NCI-H345 treated with DMSO at 0.1 percent for 48 hours (cell line): ENCODE results near the gene MYH15.
A peak's percentile ranks its signal among the peaks of the same experiment; 100 is the strongest.

Experiments used
- DNase-seq: peaks from one replicate; lab custom pipeline; 2025; ENCODE audit not compliant: unreplicated experiment; lab: John Stamatoyannopoulos, UW

The MYH15 gene

DNA sequence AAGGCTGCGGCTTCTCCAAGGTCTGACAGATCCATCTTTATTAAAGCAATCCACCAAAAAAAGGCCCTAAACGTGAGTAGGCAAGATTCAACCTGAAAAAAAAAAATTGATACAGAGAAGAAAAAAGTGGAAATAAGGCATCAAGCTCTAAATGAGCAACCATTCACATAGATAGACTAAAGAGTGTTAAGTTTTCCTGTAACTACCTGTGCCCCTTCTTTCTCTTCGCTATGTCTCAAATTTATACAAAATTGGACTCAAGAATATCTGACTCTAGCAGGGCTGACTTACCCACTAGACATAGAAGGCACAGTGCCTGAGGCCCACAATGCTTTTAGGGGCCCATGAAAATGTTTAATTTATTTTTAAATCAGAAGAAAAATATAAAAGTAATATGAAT lies at the start of gene MYH15:
Gene MYH15, minus strand, starts transcription at position 101 of the 400 bp plus-strand sequence. Its CDS starts 66 bp downstream, at position 35.
- no peak for DNase-seq

DNA sequence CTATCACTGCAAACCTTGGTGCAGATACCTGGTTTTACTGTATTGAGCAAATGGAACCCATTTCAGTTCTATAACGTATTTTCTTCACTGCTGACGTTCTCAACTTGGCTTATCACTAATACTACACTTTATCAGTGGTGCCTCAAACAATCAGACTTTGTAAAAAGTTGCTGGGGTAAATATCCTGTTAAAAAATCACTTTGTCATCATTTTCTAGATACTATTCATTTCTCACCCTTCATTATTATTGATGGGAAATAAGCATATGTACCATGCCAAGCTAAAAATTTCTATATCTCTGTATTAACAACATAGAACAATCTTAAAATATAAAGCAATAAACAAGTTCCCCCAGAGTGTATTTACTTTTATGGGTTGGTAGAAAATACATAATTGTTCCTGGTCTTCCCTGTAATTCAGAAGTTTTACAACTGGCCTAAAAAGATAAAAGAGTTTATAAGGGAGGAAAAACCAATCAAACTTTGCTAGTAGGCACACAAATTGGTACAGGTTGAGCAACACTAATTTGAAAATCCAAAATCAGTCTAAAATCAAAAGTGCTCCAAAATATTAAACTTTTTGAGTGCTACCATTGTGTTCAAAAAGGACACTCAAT lies 45.7 kb upstream of the MYH15 start:
- DNase-seq: no peak

DNA sequence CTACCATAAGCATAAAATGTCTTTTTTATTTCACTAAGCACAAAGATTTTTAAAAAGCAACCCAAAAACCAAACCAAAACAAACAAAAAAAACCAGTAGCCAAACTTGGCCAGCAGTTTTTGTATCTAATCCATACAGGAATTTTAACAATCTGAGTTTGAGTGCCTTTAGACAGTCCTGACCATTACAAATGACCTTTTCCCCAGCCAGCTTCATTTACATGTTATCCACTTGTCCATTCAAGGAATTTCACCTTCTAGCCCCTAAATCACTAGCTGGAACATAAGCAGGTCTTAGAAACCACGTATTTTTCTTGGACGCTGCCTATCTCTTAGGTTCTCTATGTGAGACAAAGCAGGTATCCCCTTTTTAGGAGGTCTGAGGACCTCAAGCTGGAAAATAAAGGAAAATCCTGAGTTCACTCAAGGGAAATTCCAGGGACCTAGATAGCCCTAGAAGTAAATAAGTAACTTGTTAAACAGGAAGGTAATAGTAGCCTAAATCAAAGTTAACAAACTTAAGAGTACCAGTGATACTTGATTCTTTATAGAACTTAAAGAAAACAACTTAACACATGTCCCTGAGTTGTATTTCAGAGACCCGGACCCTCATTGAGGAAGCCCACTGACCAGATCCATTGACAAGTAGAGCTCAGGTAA lies 44.6 kb upstream of the MYH15 start:
- no peak for DNase-seq

DNA sequence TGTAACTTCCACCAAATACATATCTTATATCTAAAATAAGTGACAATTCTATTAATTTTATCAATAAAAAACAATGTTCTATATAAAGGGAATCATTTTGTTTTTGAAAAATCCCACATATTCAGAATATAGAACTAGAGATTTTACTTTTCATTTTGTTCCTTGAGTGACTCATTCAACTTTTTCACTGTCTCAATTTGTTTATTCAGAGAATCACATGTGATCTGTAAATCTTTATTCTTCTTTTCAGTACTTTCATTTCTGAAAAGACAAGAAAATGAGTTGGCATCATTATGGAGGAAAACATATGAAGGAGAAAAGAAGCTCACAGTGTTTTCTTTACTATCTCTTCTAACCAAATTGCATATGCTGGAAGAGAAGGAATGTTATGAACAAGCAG lies 43.8 kb upstream of the MYH15 start:
- DNase-seq: no peak

DNA sequence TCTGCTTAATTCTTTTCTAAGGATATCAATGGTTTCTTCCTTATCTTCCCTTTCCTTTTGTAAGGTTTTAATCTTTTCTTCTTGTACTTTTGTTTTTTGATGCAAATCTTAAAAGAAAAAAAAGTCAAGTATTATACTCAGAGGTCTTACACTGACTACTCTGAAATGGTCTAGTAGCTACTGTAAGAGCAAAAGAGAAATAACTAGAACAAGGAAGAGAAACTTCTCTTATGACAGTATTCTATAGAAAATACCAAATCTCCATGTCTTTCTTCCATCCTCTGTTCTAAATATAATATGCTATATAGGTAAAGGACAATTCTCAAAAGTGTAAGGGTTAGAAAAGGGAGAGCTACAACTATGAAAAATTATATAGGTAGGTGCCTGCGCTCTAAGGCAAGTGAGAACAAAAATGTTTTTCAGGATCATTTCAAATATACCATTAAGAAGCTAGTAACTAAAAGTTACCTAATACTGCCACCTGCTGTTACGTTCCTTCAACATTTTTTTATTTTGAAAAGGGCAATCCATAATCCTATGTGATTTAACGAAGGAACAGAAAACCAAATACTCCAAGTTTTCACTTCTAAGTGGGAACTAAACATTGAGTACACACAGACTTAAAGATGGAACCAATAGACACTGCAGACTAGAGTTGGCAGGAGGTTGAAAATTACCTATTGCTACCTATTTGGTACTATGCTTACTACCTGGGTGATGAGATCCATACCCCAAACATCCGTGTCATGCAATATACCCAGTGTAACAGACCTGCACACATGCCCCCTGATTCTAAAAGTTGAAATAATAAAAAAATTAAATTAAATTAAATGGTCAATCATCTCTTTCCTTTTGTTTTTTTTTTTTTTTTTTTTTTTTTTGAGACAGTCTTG lies 42.1 kb upstream of the MYH15 start:
- DNase-seq: peak; percentile 3

DNA sequence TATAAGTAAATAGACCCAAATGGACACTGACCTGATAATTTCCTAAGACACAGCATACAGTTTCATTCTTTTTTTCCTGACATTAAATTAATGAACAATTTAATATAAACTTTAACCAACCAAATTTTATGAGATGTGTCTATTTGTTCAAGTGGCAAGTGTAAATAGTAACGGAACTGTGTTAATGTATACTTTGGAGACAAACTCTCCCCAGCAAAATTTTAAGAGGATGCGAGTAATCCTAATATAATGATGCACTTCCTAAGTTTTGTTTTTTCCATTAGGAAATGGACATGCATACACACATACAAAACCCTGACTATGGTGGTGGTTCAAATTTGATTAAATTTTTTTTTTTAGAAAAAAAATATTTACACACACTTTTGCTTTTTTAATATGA lies 38.5 kb upstream of the MYH15 start:
- DNase-seq: no peak

DNA sequence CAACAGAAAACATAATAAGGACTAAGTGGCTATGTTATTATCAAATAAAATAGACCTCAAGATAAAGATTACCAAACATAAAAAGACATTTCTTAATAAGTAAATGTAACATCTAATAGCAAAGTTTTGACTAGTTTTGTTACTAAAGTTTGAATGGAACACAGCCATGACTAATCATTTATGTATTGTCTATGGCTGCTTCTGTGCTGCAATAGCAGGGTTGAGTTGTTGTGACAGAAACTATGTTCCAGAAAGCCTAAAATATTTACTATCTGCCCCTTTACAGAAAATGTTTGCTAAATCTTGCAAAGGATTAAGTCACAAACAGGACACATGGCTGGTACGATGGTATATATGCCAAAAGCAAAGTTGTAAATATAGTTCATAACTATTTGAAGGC lies 37.9 kb upstream of the MYH15 start:
- DNase-seq: no peak

DNA sequence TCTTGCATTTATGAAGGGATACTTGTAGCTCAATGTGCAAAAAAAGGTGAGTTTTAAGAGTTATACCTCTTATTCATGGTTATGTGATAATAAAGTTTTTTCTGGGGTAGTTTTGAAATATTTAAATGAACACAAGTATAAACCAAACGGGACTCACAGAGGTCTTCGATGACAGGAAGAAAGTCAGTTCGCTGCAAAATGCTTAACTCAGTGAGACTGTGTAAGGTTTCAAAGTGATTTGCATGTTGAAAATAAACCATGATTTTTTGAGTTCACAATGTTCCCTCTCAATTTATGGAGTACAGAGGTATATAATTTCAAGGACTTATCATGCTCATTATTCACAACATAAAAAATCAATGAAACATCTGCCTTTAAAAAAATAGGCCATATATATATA lies 36.3 kb upstream of the MYH15 start:
- no peak for DNase-seq

DNA sequence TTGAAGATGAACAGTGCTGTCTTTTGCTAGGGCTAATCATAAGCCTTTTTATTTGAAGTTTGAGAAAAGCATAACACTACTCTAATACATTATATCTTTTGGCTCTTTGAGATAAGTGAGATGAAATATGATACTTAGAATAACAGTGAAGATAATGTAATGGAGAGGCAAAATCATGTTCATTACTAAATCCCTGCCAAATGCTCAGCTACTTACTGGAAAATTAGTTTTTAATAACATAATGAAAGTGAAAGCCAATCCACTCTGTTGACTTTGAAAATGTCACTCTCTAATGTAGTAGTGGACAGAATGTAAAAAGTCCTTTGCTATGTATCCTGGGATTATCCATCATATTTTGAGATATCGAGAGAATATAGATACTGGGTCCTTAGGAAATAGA lies 35.9 kb upstream of the MYH15 start:
- DNase-seq: no peak

DNA sequence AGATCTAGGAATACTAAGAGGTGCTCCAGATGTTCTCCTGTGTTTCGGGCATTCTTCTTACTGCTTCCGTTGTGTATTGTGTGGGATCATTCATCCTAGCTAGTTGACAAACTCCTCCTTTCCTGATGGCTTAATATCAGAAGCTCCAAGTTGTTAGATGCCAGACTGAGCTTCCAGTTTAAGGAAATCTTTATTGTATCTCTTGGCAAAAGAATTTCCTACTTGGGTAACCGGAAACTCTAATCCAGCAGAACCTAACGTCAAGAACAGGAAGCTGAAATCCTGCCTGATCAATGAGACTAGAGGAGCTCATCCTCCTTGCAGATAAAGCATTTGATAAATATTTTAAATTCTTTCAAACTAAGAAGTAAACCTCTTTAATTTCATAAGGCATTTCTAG lies 27.7 kb upstream of the MYH15 start:
- no peak for DNase-seq

DNA sequence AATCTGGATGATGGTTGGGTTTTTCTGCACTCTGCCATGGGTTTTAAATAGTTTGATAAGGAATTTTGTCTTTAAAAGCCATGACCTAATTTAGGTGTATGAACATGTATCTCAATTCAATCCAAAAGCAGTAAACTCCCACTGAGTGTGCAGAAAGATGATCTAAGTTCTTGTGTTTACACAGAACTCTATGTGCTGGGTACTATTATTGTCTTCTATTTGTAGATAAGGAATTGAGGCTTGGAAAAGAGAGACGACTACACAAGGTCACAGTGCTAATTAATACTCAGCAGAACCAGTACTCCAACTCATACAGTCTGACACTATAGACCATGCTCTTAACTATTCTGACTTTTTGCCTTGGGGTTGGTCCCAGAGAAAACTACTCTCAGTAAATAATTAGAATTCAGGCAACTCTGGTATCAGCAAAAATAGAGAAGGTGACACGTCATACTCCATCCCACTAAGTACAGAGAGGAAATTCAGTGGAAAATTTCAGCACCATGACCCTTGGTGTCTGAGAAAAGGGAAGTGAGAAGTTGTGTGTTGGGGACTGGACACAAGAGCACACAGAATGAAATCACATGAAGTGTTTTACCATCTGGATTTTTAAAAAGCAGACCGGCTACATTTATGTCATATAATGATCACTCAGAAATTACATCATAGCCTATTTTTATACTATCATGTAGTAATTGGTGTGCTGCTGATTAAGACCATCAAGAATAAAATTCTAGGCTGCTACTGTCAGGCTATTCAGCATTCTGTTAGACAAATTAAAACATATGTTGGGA lies 18.3 kb upstream of the MYH15 start:
- DNase-seq: no peak

DNA sequence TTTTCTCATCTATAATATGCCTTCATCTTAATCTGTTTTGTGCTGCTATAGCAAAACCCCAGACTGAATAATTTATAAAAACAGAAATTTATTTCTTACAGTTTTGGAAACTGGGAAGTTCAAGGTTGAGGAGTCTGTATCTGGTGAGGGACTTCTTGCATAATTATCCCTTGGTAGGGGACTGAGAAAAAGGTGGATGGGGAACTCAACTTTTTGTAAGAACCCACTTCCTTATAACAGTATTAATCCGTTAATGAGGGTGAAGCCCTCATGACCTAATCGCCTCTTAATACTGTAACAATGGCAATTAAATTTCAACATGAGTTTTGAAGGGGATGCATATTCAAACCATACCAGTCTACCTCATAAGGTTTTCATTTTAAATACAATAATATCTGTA lies 17.4 kb upstream of the MYH15 start:
- DNase-seq: no peak

DNA sequence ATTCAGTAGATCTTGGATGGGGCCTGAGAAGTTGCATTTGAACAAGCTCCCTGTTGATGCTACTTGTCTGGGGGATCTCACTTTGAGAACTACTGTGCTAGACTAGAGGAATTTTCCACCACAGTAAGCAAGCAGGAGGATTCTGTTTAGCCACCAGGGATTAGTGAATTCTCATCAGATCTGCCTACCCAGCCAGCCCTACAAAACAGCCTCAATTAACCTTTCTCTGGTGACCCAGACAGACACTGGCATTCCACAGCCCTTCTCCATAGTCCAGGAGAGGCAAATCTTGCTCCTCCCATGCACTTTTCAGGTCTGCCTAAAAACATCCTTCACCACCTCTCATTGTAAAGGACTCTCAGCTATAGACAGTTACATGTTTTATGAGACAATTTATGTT lies 16.7 kb upstream of the MYH15 start:
- no peak for DNase-seq

DNA sequence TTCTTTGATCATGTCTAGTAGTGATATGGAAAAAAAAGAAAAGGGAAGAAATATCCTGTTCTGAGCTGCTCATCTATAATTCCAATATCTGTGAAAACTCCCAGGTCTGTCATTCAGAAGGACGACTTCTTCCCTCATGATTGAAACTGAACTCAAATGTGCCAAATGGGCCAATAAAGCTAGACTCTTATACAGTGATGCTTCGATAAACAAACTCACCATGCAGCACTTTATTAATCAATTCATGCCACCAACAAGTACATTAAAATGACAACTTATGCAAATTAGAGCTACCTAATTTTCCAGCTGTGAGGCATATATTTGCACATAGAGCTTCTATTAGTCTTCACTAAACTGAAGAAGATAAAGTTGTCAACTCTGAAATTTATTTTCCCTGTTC lies 15.6 kb upstream of the MYH15 start:
- DNase-seq: no peak

DNA sequence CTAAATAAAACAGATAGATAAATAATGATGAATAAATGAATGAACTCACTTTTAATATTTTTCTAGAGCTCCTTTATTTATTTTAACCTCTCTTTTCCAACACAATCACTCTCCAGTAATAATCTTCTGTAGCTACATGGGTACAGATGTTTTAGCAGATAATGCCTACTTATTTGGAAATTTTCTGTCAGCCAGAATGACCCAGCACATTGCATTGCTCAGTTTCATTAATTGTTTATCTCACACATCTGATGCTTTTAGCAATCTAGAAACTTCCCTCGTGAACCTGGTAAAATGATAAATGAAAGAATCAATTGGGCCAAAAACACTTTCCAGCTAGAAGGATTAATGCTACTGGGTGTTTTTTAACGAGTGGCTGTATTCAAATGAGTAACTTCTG lies 14.9 kb upstream of the MYH15 start:
- no peak for DNase-seq

DNA sequence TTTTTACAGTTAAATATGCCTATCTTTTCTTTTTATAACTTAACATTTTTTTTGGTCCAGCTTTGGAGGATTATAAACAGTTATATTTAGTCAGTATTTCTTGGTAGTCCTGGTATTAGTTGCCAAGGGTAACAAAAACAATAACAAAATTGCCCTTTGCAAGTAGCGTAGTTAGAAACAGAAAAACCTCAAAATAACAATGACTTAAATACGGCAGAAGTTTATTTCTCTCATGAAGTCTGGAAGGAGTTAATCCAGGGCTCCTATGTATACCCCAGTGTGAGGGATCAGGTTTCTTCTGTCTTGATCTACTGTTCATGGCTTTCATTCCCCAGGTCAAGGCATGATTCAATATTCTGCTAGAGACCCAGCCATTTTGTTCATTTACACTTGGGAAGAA lies 14.1 kb upstream of the MYH15 start:
- no peak for DNase-seq

DNA sequence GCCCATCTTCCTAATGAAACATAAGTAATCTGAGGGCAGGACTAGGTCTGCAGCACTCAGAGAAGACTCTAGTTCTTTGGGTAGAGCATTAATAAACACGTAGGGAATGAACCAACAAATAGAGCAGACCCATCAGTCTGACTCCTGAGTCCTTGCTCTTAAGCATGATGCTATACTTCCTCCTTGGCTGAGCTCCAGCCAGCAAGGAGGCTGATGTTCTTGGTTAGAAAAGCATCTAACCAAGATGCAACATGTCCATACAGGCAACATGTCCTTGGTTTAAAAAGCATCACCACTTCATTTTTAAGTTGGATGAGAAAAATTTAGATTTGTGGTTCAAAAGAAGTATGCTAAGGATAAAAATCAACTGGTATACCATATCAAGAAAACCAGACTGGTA lies 8.5 kb upstream of the MYH15 start:
- no peak for DNase-seq

DNA sequence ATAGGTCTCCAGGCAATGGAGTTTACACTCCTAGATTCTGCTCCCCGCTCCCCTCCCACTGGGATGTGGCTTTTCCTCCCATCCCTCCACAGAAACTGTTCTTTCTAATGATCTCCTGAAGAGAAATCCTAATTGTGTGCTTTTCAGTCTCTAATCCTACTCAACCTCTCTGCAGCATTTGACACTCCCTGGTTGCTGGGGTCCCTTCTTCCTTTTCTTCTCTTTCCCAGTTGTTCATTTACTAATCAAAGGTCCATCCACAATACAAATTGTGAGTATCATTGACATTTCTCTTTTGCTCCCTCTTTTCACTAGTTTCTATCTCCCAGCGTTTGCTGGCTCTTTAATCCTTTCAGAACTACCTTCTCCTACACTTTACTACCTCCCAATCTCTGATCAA lies 6.5 kb upstream of the MYH15 start:
- no peak for DNase-seq

DNA sequence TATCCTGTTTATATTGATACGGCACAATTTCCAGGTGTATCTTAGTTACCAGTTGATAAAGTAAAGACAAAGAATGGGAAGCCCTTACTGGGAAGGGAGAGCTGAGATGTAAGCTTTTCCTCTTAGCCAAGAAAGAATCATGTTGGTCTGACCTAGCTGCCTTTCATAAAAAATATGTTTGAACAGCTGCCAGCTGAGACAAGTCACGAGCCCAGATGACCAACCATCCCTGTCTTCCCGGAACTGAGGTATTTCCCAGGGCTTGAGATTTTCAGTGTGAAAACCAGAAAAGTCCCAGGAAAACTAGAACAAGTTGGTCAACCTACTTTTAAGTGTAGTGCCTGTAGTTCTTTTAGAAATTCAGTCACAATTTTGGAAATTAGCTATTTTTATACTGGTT lies 3.6 kb upstream of the MYH15 start:
- DNase-seq: no peak

DNA sequence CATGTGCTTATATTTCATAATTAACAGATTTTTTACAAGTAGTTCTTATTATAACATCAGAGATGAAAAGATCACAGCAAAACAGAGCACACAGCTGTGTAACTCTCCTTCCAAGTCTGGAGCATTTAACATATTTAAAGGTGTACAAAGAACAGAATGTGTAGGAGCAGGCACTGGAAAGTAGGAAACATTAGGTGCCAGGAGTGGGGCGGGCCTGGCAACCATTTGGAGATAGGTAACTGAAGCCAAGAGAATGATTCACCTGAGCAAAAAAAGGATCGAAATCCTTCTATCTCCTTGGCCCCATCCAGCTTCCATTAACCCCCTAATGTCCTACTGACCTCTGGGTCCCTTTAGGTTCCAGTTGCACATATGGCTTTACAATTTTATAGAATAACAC lies 2.3 kb upstream of the MYH15 start:
- DNase-seq: no peak

DNA sequence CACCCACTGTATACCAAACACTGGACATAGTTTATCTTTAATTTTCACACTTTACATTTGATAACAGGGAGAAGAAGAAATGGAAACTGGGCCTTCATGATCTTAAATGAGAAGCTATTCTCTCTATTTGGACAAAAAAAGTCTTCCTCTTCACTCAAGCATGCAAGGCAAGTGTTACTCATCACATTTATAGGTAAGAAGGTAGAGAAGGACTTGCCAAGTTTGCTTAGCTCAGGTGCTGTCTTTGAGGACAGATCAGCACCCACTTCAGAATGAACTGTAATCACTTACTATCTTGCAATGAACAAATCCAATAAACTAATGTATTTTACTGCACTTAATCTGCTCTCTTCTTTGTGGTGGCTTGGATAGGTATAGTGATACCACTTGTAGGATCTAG lies 1.1 kb upstream of the MYH15 start:
- no peak for DNase-seq
